HL-60 (cell line): ENCODE data around the gene MC1R.

ENCODE experiments used
- DNase-seq, 2 experiments: peaks; one replicate each; pipeline ENCODE4 v3.0.0-alpha.2; 2010 to 2020; ENCODE audit warnings: low read depth in 1 of 2, low spot score in 1 of 2
- H3K27ac ChIP-seq: fragments of 250-450 bp; sonication (Bioruptor Pico); replicated peaks from 2 replicates; pipeline ENCODE4 v1.5.1; 2020; ENCODE audit warnings: mild to moderate bottlenecking, moderate library complexity
- H3K27me3 ChIP-seq: fragments of 250-450 bp; sonication (Bioruptor Pico); 2 replicates; pipeline ENCODE4 v1.5.1; 2021; ENCODE audit warnings: mild to moderate bottlenecking, moderate library complexity; ENCODE audit not compliant: insufficient read depth, poor library complexity, severe bottlenecking
- H3K4me3 ChIP-seq: replicated peaks from 2 replicates; pipeline ENCODE4 v1.5.1; 2011; ENCODE audit warnings: mild to moderate bottlenecking, control low read depth, low read length; ENCODE audit not compliant: insufficient read depth
- GABPA ChIP-seq: IDR thresholded peaks from 2 replicates; pipeline ENCODE4 v1.6.1; 2012; ENCODE audit warnings: low read depth
- POLR2AphosphoS5 ChIP-seq: IDR thresholded peaks from 2 replicates; pipeline ENCODE4 v1.6.1; 2012; ENCODE audit warnings: low read depth
- SPI1 ChIP-seq: IDR thresholded peaks from 2 replicates; pipeline ENCODE4 v1.6.1; 2012; ENCODE audit warnings: low read depth, mild to moderate bottlenecking, borderline replicate concordance
- TF ChIP-seq, protein P1 (sequence below): IDR thresholded peaks from one replicate; pipeline ENCODE4 v1.5.1; 2011; ENCODE audit warnings: low read length, control low read depth, inconsistent platforms; ENCODE audit not compliant: insufficient read depth
- TF ChIP-seq, protein P2 (sequence below): IDR thresholded peaks from 2 replicates; pipeline ENCODE4 v1.6.1; 2012; ENCODE audit warnings: low read depth; ENCODE audit not compliant: insufficient replicate concordance

MC1R gene

DNA sequence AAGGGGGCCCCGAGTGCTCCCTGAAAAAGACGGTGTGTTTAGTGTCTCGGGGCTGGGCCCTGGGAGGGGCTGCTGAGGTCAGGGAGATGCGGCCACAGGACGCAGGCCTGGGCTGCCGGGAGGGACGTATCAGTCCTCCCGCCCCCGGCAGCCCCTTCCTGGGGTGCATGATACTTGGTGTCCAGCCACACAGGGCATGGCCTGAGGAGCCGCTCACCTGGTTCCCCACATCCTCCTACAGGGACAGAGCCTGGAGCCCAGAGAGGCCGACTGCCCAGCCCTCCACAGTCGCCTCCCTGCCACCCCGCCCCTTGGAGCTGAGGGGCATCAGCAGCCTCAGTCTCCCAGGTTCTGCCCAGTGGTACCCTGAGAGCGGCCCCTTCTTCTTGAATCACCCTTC, 17.8 kb downstream of the MC1R start:
- no peak for TF ChIP-seq POLR2AphosphoS5
- TF ChIP-seq, protein P1, sequence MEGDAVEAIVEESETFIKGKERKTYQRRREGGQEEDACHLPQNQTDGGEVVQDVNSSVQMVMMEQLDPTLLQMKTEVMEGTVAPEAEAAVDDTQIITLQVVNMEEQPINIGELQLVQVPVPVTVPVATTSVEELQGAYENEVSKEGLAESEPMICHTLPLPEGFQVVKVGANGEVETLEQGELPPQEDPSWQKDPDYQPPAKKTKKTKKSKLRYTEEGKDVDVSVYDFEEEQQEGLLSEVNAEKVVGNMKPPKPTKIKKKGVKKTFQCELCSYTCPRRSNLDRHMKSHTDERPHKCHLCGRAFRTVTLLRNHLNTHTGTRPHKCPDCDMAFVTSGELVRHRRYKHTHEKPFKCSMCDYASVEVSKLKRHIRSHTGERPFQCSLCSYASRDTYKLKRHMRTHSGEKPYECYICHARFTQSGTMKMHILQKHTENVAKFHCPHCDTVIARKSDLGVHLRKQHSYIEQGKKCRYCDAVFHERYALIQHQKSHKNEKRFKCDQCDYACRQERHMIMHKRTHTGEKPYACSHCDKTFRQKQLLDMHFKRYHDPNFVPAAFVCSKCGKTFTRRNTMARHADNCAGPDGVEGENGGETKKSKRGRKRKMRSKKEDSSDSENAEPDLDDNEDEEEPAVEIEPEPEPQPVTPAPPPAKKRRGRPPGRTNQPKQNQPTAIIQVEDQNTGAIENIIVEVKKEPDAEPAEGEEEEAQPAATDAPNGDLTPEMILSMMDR: no peak
- no peak for TF ChIP-seq SPI1
- TF ChIP-seq, protein P2, sequence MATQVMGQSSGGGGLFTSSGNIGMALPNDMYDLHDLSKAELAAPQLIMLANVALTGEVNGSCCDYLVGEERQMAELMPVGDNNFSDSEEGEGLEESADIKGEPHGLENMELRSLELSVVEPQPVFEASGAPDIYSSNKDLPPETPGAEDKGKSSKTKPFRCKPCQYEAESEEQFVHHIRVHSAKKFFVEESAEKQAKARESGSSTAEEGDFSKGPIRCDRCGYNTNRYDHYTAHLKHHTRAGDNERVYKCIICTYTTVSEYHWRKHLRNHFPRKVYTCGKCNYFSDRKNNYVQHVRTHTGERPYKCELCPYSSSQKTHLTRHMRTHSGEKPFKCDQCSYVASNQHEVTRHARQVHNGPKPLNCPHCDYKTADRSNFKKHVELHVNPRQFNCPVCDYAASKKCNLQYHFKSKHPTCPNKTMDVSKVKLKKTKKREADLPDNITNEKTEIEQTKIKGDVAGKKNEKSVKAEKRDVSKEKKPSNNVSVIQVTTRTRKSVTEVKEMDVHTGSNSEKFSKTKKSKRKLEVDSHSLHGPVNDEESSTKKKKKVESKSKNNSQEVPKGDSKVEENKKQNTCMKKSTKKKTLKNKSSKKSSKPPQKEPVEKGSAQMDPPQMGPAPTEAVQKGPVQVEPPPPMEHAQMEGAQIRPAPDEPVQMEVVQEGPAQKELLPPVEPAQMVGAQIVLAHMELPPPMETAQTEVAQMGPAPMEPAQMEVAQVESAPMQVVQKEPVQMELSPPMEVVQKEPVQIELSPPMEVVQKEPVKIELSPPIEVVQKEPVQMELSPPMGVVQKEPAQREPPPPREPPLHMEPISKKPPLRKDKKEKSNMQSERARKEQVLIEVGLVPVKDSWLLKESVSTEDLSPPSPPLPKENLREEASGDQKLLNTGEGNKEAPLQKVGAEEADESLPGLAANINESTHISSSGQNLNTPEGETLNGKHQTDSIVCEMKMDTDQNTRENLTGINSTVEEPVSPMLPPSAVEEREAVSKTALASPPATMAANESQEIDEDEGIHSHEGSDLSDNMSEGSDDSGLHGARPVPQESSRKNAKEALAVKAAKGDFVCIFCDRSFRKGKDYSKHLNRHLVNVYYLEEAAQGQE: no peak
- no peak for TF ChIP-seq GABPA

DNA sequence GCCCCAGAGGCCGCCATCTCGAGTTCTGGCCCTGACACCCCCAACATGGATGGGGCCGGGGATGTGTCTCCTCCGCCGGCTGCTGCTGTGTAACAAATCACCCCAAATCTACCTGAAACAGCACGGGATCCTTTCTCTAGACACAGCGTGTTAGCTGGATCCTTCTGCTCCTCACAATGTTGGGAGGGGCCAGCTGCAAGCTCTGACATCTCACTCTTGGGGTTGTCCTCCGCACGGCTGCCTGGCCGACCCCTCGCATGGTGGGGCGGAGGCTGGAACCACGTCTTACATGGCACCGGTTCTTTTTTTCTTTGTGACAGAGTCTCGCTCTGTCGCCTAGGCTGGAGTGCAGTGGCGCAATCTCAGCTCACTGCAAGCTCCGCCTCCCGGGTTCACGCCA, 18.3 kb downstream of the MC1R start:
- Histone ChIP-seq H3K27me3 (no peaks in the 10 kb centered on the region), H3K4me3 (no peak overlapping the region), H3K27ac (no peak overlapping the region)
- no peak for DNase-seq
- TF ChIP-seq SPI1 (no peak), POLR2AphosphoS5 (no peak), GABPA (no peak)
- TF ChIP-seq, protein P2: no peak
- TF ChIP-seq, protein P1: no peak

More for the DNA sequence above, 17.8 kb downstream of the MC1R start:
- Histone ChIP-seq H3K27ac (no peak overlapping the region), H3K27me3 (no peaks in the 10 kb centered on the region), H3K4me3 (no peak overlapping the region)
- no peak for DNase-seq

DNA sequence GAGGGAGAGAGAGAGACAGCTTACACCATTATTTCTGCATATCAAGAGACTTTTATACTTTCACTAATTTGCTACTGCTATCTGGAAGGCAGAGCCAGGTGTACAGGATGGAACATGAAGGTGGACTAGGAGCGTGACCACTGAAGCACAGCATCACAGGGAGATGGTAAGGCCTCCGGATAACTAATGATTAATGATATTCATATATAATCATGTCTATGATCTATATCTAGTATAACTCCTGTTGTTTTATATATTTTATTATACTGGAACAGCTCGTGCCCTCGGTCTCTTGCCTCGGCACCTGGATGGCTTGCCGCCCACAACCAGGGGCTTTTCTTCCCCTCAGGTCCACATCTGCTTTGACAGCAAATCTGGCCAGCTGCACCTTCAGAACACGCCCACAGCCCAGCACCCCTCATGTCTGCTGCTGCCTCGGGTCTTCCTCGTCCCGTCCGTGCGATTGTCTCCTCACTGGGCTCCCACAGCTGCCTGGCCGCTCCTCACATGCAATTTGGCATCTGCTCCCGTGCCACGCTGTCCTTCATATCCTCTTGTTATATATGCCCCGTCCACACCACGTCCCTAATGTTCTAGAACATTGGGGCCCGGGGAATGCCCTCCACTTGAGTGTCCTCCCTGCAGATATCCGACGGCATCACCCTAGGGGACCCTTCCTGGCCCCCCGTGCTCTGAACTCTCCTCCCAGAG, 19.7 kb downstream of the MC1R start:
- DNase-seq: no peak
- TF ChIP-seq SPI1 (no peak), GABPA (no peak), POLR2AphosphoS5 (no peak)
- TF ChIP-seq, protein P2: no peak
- TF ChIP-seq, protein P1: no peak
- no peak overlapping the region for H3K27ac ChIP-seq
- H3K4me3 ChIP-seq: no peak overlapping the region
- no peaks in the 10 kb centered on the region for H3K27me3 ChIP-seq
